H1 (cell line): ENCODE results near the gene MAPT. TPM values are rescaled to one million over a fixed set of nuclear protein-coding genes. Genes with fewer than 3 reads are reported as not detected.

Experiments used
- CTCF ChIA-PET: fragments of 300-600 bp; sonication (Branson Sonifier 250); formaldehyde crosslinking; loops from one replicate; lab custom pipeline; 2021; ENCODE audit not compliant: partially characterized antibody; lab: Charles Lee
- POLR2A ChIA-PET: fragments of 300-600 bp; sonication (Branson Sonifier 250); formaldehyde crosslinking; loops from one replicate; lab custom pipeline; 2021; ENCODE audit warnings: inconsistent platforms; ENCODE audit not compliant: partially characterized antibody; lab: Charles Lee
- DNase-seq, 2 experiments: peaks; one replicate each; pipeline versions ENCODE4 v3.0.0 to v3.0.0-alpha.2; 2010 to 2022; ENCODE audit warnings: low spot score in 2 of 2, low read depth in 1 of 2, mixed read lengths in 1 of 2
- FAIRE-seq: peaks from 2 replicates; lab custom pipeline; 2011; peaks lifted over from hg19 to GRCh38; lab: Jason Lieb, UNC
- H2AFZ ChIP-seq: 2 replicates; pipeline ENCODE4 v1.8.1; 2012; ENCODE audit warnings: low read length, inconsistent platforms
- H2AK5ac ChIP-seq: 2 replicates; pipeline ENCODE4 v1.6.1; 2013; ENCODE audit warnings: low read depth, low read length
- H2BK120ac ChIP-seq: replicated peaks from 2 replicates; pipeline ENCODE3; 2013; ENCODE audit warnings: low read depth, low read length, inconsistent platforms
- H2BK12ac ChIP-seq: 2 replicates; pipeline ENCODE4 v1.6.1; 2013; ENCODE audit warnings: low read depth, low read length
- H2BK15ac ChIP-seq: 2 replicates; pipeline ENCODE4 v1.6.1; 2013; ENCODE audit warnings: low read length
- H2BK20ac ChIP-seq: 2 replicates; pipeline ENCODE4 v1.6.1; 2013; ENCODE audit warnings: low read length
- H2BK5ac ChIP-seq: 2 replicates; pipeline ENCODE4 v1.6.1; 2013; ENCODE audit warnings: low read depth, low read length
- H3K14ac ChIP-seq: 2 replicates; pipeline ENCODE4 v1.6.1; 2013; ENCODE audit warnings: inconsistent platforms; ENCODE audit not compliant: insufficient read length
- H3K18ac ChIP-seq: 2 replicates; pipeline ENCODE4 v1.6.1; 2013; ENCODE audit warnings: low read length; ENCODE audit errors: extremely low read depth
- H3K23ac ChIP-seq: 2 replicates; pipeline ENCODE4 v1.6.1; 2013; ENCODE audit warnings: inconsistent platforms; ENCODE audit not compliant: insufficient read length
- H3K23me2 ChIP-seq: 2 replicates; pipeline ENCODE4 v1.6.1; 2013; ENCODE audit warnings: low read depth, low read length
- H3K27ac ChIP-seq: 2 replicates; pipeline ENCODE4 v1.6.1; 2011; ENCODE audit warnings: low read depth, low read length, inconsistent platforms
- H3K27me3 ChIP-seq, 4 experiments: replicated peaks in 1 of 4; 1 replicate in 1 of 4; 2 replicates in 3 of 4; pipeline versions ENCODE4 v1.6.1 to v1.8.1; 2011 to 2013; ENCODE audit warnings: low read length in 3 of 4, mild to moderate bottlenecking in 3 of 4, inconsistent platforms in 2 of 4, mixed read lengths in 2 of 4, moderate library complexity in 1 of 4; ENCODE audit not compliant: control insufficient read depth in 3 of 4, insufficient read depth in 3 of 4; ENCODE audit errors: extremely low read depth in 1 of 4
- H3K36me3 ChIP-seq, 4 experiments: 2 replicates each; pipeline versions ENCODE4 v1.6.1 to v1.8.1; 2011 to 2013; ENCODE audit warnings: mild to moderate bottlenecking in 4 of 4, low read length in 3 of 4, moderate library complexity in 2 of 4, control low read depth in 1 of 4, inconsistent platforms in 1 of 4; ENCODE audit not compliant: insufficient read depth in 4 of 4, control insufficient read depth in 2 of 4
- H3K4ac ChIP-seq: replicated peaks from 2 replicates; pipeline ENCODE3; 2013; ENCODE audit warnings: low read length, low read depth, mixed read lengths, inconsistent platforms; ENCODE audit not compliant: insufficient read length
- H3K4me1 ChIP-seq, 4 experiments: replicated peaks in 1 of 4; 1 replicate in 1 of 4; 2 replicates in 3 of 4; pipeline versions ENCODE4 v1.6.1 to v1.8.1; 2011 to 2013; ENCODE audit warnings: low read length in 3 of 4, inconsistent platforms in 2 of 4, mixed read lengths in 1 of 4; ENCODE audit not compliant: insufficient read depth in 4 of 4, control insufficient read depth in 3 of 4
- H3K4me2 ChIP-seq, 2 experiments: 2 replicates each; pipeline versions ENCODE4 v1.6.1 to v1.8.1; 2011 to 2013; ENCODE audit warnings: low read depth in 2 of 2, low read length in 2 of 2, control low read depth in 1 of 2, inconsistent platforms in 1 of 2, mild to moderate bottlenecking in 1 of 2; ENCODE audit not compliant: insufficient read depth in 1 of 2
- H3K4me3 ChIP-seq, 4 experiments: fragments of 200-600, 300-600 bp in 1 of 4; sonication (generic), shearing (Covaris generic), sonication (Bioruptor Twin) in 1 of 4; 2 replicates each; pipeline versions ENCODE4 v1.5.1 to v1.8.1; 2011 to 2016; ENCODE audit warnings: low read length in 4 of 4, low read depth in 3 of 4, control low read depth in 2 of 4, inconsistent platforms in 2 of 4, mild to moderate bottlenecking in 2 of 4, mixed read lengths in 1 of 4, moderate library complexity in 1 of 4; ENCODE audit not compliant: insufficient read depth in 2 of 4; ENCODE audit errors: extremely low read depth in 1 of 4
- H3K56ac ChIP-seq: replicated peaks from 2 replicates; pipeline ENCODE3; 2013; ENCODE audit warnings: low read depth, mild to moderate bottlenecking, mixed read lengths, low read length, inconsistent platforms; ENCODE audit not compliant: insufficient read length
- H3K79me1 ChIP-seq: 2 replicates; pipeline ENCODE4 v1.6.1; 2013; ENCODE audit warnings: low read depth, low read length, control low read depth
- H3K79me2 ChIP-seq, 2 experiments: 2 replicates each; pipeline versions ENCODE4 v1.6.1 to v1.8.1; 2012 to 2013; ENCODE audit warnings: low read length in 2 of 2, mild to moderate bottlenecking in 2 of 2, inconsistent platforms in 1 of 2; ENCODE audit not compliant: insufficient read depth in 2 of 2, control insufficient read depth in 1 of 2
- H3K9ac ChIP-seq, 4 experiments: replicated peaks in 1 of 4; 1 replicate in 1 of 4; 2 replicates in 3 of 4; pipeline versions ENCODE4 v1.6.1 to v1.8.1; 2011 to 2013; ENCODE audit warnings: low read depth in 3 of 4, low read length in 3 of 4, control low read depth in 2 of 4, mild to moderate bottlenecking in 2 of 4, moderate library complexity in 2 of 4, inconsistent platforms in 1 of 4; ENCODE audit errors: extremely low read depth in 1 of 4
- H3K9me3 ChIP-seq, 2 experiments: 2 replicates each; pipeline versions ENCODE4 v1.6.1 to v1.8.1; 2012 to 2013; ENCODE audit warnings: mild to moderate bottlenecking in 2 of 2, moderate library complexity in 2 of 2, control low read depth in 1 of 2, inconsistent platforms in 1 of 2, low read depth in 1 of 2, low read length in 1 of 2, mixed read lengths in 1 of 2; ENCODE audit not compliant: insufficient read depth in 2 of 2
- H4K20me1 ChIP-seq, 2 experiments: replicated peaks in 1 of 2; 2 replicates each; pipeline versions ENCODE3 to v1.8.1; 2011 to 2013; ENCODE audit warnings: inconsistent platforms in 2 of 2, low read length in 2 of 2, mild to moderate bottlenecking in 1 of 2; ENCODE audit not compliant: insufficient read depth in 2 of 2, control insufficient read depth in 1 of 2
- H4K5ac ChIP-seq: 2 replicates; pipeline ENCODE4 v1.6.1; 2013; ENCODE audit warnings: low read length, low read depth, mixed read lengths, inconsistent platforms; ENCODE audit not compliant: insufficient read length
- H4K8ac ChIP-seq: 2 replicates; pipeline ENCODE4 v1.8.0; 2013; ENCODE audit warnings: mild to moderate bottlenecking, moderate library complexity, low read length, inconsistent platforms; ENCODE audit not compliant: insufficient read depth; ENCODE audit errors: extremely low read depth
- H4K91ac ChIP-seq: replicated peaks from 2 replicates; pipeline ENCODE3; 2013; ENCODE audit warnings: low read length, mixed read lengths, inconsistent platforms; ENCODE audit not compliant: insufficient read length
- BRCA1 ChIP-seq: IDR thresholded peaks from 2 replicates; pipeline ENCODE4 v1.6.1; 2012; ENCODE audit warnings: low read depth, low read length, improper control_type of control experiment
- POLR2AphosphoS5 ChIP-seq: IDR thresholded peaks from 2 replicates; pipeline ENCODE4 v1.6.1; 2011; ENCODE audit warnings: low read depth, low read length
- TCF12 ChIP-seq: IDR thresholded peaks from 2 replicates; pipeline ENCODE4 v1.6.1; 2011; ENCODE audit warnings: low read depth, mild to moderate bottlenecking, low read length
- WGBS, 2 experiments: shearing (Covaris generic) in 1 of 2; methylation state at CpG; one replicate each; pipeline versions ENCODE4 v1.1.6 to v1.1.7; 2013 to 2015; ENCODE audit warnings: low lambda C conversion rate in 2 of 2, mixed read lengths in 2 of 2, inconsistent platforms in 1 of 2, low coverage in 1 of 2, missing lambda C conversion rate in 1 of 2; ENCODE audit not compliant: insufficient replicate concordance in 2 of 2, insufficient coverage in 1 of 2, insufficient read length in 1 of 2; ENCODE audit errors: extremely low coverage in 1 of 2, missing lambda C conversion rate in 1 of 2; 5-methylcytosine and 5-hydroxymethylcytosine counted together
- polyA plus RNA-seq, 7 experiments: library from polyadenylated mRNA; depleted of rRNA in 3 of 7; stranded (reverse) in 5 of 7; unstranded in 2 of 7; fragments of >200 nt in 5 of 7; fragments of 200-250 nt in 2 of 7; gene quantifications; 1 replicate in 5 of 7; 2 replicates in 1 of 7; 4 replicates in 1 of 7; pipeline versions ENCODE4 v1.2.1 to v1.2.3, GENCODE V29; 2011 to 2013; ENCODE audit warnings: missing spikeins in 2 of 7, mixed read lengths in 2 of 7
- total RNA-seq: library from RNA; stranded (reverse); fragmentation: NEBNext Ultra II Directional; extraction: Animal tissue kit (Norgen Biotek cat#: 25700); gene quantifications from 2 replicates; pipeline ENCODE4 v1.2.1, GENCODE V29; 2021

MAPT gene
- total and polyA plus RNA-seq, 2 of the 8 experiments (the other 6 are each of a cell fraction or from before 2014, with no cell fraction given): 0.54 to 1.7 TPM

- Histone ChIP-seq H2BK120ac (no peak overlapping the region), H3K4ac (no peak overlapping the region), H3K9me3 (no peaks in the 10 kb centered on the region), H3K9ac (no peak overlapping the region), H3K36me3 (peaks cover under 1 to 13% (median 2%) of the 10 kb centered on the region in 4 experiments; a peak in 5 of 8 replicates), H4K8ac (0 out of 2 replicates have a peak overlapping the region, but pooled peaks have one; percentile 4), H2BK20ac (no peak overlapping the region), H3K4me3 (no peak overlapping the region), H3K4me2 (no peak overlapping the region), H2AK5ac (no peak overlapping the region), H2BK15ac (no peak overlapping the region), H4K20me1 (peaks cover 1 to 5% of the 10 kb centered on the region in 2 experiments), H2BK12ac (no peak overlapping the region), H2BK5ac (no peak overlapping the region), H3K79me1 (peaks cover 3% of the 10 kb centered on the region; the same call in 1 of the 2 replicates), H3K56ac (no peak overlapping the region), H3K14ac (no peak overlapping the region), H3K27me3 (no peaks in the 10 kb centered on the region), H3K18ac (no peak overlapping the region), H3K23me2 (no peaks in the 10 kb centered on the region), H3K23ac (no peak overlapping the region), H4K91ac (no peak overlapping the region), H3K27ac (peak overlapping the region; percentile 6; the same call in 1 of the 2 replicates), H4K5ac (no peak overlapping the region), H2AFZ (no peak overlapping the region), H3K4me1 (peaks cover 3 to 19% (median 6%) of the 10 kb centered on the region in 4 experiments), H3K79me2 (no peaks in the 10 kb centered on the region)
- DNase-seq (no peak), FAIRE-seq (no peak)
- TF ChIP-seq BRCA1: no peak
- 0 out of 2 replicates have a peak, but pooled peaks have one; percentile 21 for TF ChIP-seq POLR2AphosphoS5
- no peak for TF ChIP-seq TCF12
- ChIA-PET CTCF (interaction anchor here (0.7 to 2.3 kb wide), 5 partner anchors 17 to 149 kb away, joined by 3 to 12 read pairs (median 5); no protein-coding TSS in a partner anchor), POLR2A (interaction anchor here (1.4 kb wide), 1 partner anchor 12 kb away, joined by 5 read pairs; no protein-coding TSS in a partner anchor)
- 86% methylated on average over 7 of the region's 8 CpGs; no CpG with 5 or more reads in 1 of the 2 experiments for WGBS, 2 experiments
Measured at GRCh38 chr17:46025510-46026165, 131.3 kb downstream of the MAPT start.
